Choroid plexus epithelial cell (primary cell): ENCODE data around the gene PTPRT.

Experiments
- DNase-seq: peaks from one replicate; pipeline ENCODE4 v3.0.0-alpha.2; 2010; ENCODE audit warnings: low read depth
- H3K4me3 ChIP-seq: 2 replicates; pipeline ENCODE4 v1.5.1; 2011; ENCODE audit warnings: low read depth, mild to moderate bottlenecking, control low read depth, low read length, moderate library complexity
- TF ChIP-seq, protein P1 (sequence below): conservative IDR thresholded peaks from 2 replicates; pipeline ENCODE4 v1.5.1; 2011; ENCODE audit warnings: low read depth, mild to moderate bottlenecking, control low read depth, inconsistent platforms, low read length, moderate library complexity

Gene PTPRT

DNA sequence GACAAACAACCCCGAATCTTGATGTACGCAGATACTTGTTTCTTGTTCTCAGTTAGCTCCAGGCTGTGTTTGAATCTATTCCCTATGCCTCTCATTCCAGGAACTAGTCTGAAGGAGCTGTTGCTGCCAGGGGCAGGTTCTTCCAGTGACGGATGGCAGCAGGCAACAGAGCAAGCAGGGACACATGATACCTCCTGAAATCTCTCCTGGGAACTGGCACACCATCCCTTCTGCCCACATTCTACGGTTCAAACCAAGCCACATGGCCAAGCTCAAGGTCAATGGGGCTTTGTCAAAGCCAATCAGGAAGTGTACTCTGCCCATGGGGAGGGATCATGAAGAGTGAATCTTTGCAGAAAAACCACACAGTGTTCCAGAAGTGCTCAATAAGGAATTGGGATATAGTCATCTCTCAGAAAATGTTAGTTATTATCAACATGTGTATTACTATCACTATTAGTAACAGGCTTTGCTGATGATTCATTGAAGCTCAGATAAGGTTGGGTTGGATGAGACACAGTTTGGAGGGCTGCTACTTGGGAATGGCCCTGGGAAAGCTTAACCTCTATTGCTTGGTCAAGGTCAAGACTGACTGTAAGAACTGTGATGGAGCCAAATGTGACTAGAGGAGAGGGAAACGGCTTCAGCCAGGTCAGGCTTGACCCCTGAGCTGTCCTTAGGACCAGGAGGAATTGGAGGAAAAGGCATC lies 454.9 kb downstream of the PTPRT start:
- TF ChIP-seq, protein P1, sequence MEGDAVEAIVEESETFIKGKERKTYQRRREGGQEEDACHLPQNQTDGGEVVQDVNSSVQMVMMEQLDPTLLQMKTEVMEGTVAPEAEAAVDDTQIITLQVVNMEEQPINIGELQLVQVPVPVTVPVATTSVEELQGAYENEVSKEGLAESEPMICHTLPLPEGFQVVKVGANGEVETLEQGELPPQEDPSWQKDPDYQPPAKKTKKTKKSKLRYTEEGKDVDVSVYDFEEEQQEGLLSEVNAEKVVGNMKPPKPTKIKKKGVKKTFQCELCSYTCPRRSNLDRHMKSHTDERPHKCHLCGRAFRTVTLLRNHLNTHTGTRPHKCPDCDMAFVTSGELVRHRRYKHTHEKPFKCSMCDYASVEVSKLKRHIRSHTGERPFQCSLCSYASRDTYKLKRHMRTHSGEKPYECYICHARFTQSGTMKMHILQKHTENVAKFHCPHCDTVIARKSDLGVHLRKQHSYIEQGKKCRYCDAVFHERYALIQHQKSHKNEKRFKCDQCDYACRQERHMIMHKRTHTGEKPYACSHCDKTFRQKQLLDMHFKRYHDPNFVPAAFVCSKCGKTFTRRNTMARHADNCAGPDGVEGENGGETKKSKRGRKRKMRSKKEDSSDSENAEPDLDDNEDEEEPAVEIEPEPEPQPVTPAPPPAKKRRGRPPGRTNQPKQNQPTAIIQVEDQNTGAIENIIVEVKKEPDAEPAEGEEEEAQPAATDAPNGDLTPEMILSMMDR = no peak
- H3K4me3 ChIP-seq = no peak overlapping the region
- no peak for DNase-seq

DNA sequence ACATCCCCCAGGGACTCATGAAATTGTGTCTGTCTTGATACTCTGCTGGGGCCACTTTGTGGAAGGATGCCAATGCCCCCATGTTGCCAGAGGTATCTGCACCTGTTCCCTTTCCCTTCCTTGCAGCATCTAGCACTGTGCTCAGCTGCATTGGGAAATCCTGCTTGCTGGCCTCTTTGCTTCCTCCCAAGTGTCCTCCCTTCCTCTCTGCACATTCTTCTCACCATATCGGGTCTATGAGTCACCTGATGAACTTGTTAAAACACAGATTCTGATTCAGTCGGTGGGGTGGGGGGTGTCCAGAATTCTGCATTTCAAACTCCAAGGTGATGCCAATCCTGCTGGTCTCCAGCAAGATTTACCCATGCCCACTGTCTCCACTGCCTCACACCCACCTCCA lies 467.8 kb downstream of the PTPRT start:
- no peak overlapping the region for H3K4me3 ChIP-seq
- TF ChIP-seq, protein P1 = no peak
- no peak for DNase-seq

DNA sequence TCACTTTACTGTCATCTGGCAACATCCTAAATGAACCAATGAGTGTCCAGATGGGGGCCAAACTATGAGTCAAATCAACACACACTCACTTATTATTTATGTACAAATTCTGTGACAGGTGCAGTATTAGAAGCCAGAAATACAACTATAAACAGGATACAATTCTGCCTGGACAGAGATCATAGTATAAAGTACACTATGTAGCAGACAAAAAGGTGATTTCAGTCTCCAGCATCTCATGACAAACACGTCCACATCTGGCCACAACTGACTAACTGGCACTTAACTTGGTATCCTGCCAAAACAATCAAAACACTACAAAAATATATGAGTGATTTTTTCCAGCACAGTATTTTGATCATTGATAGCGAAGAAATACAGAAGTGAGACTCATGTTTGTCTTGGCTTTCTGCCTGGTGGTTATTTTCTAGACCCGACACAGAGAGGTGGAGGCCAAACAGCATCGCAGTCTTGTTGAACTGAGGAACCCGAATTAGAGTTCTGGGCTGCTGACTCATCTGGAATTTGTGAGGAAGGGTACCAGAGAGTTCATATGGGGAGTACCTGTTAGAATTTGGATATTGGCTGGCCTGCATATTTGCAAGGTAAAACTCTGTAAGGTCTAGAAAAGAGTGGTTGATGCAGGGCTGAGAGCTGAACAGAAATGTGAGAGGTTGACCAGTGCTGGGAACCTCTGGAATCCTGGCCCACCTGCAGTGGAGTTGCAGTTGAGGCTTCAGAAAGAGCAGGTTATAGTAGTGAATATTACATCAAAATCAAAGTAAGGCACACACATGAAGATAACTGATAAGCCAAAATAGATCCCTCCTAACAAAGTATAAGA lies 475.2 kb downstream of the PTPRT start:
- TF ChIP-seq, protein P1 = no peak
- H3K4me3 ChIP-seq = no peak overlapping the region

DNA sequence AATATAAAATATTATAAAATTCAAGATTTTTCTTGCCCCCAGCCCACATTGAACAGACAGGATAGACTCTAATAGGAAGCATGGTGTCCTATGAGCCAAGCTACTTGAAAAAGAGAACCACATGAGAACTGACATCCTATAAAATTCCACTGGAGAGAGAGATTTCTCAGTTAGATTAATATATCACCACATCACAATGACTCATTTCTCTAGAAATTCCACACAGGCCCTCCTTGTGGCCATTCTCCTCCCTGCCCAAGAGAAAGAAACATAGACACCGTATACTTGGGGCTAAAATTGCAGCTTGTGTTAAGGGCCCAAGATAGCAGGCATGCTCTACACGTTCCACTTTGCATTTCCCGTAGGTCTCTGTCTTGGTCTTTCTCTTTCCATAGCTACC lies 481.4 kb downstream of the PTPRT start:
- TF ChIP-seq, protein P1 = no peak
- DNase-seq = no peak
- H3K4me3 ChIP-seq = no peak overlapping the region

More for the DNA sequence above, 475.2 kb downstream of the PTPRT start:
- DNase-seq = peak; percentile 0

DNA sequence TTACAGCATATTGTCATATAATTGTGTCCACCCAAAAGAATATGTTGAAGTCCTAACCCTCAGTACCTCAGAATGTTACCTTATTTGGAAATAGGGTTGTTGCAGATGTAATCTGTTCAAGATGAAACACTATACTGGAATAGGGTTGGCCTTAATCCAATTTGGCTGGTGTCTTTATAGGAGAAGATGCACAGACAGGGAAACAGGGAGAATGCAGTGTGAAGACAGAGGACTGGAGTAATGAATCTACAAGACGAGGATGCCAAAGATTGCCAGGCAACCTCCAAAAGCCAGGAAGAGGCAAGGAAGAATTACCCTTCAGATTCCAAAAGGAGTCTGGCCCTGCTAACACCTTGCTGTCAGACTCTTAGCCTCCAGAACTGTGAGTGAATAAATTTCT lies 482.9 kb downstream of the PTPRT start:
- H3K4me3 ChIP-seq = no peak overlapping the region
- DNase-seq = no peak
- TF ChIP-seq, protein P1 = no peak

DNA sequence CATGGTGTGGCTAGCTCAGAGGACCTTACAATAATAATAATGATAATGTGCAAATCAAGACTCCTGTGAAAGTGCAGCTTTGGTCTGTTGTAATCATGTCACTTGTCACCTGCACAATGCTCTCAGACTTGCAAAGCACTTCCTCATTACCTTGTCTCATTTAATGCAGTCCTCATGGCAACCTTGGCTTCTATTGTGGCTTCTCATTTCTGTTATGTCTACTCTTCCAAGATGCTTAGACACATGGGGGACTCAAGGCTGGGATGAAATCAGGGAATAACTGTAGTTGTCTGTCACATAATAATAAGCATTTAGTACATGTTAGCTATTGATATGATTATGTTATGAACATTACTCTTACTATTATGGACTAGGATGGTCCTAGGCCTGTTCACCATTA lies 484.2 kb downstream of the PTPRT start:
- TF ChIP-seq, protein P1 = no peak
- H3K4me3 ChIP-seq = no peak overlapping the region
- no peak for DNase-seq
